Endothelial cell of umbilical vein (primary cell): Measurements from ENCODE around the gene KATNB1. TPM values are rescaled to one million over a fixed set of nuclear protein-coding genes. Genes with fewer than 3 reads are reported as not detected.

Experiments used
- BruUV-seq: library from RNA; stranded (reverse); fragments of 400-500 nt; replicated peaks from 2 replicates; lab custom pipeline; 2021; lab: Mats Ljungman, UMichigan
- CTCF ChIA-PET: fragments of 300-600, 350-600 bp; sonication (Branson Sonifier 250); formaldehyde crosslinking; loops from one replicate; lab custom pipeline; 2021; ENCODE audit warnings: antibody characterized with exemption, inconsistent platforms; lab: Charles Lee
- POLR2A ChIA-PET: fragments of 300-600, 350-600 bp; sonication (Branson Sonifier 250); formaldehyde crosslinking; loops from one replicate; lab custom pipeline; 2021; ENCODE audit warnings: antibody characterized with exemption, inconsistent platforms; lab: Charles Lee
- DNase-seq: peaks from one replicate; pipeline ENCODE4 v3.0.0-alpha.2; 2011; ENCODE audit warnings: low read depth, low spot score
- FAIRE-seq: peaks from 2 replicates; lab custom pipeline; 2011; peaks lifted over from hg19 to GRCh38; lab: Jason Lieb, UNC
- H2AFZ ChIP-seq: 2 replicates; pipeline ENCODE4 v1.6.0; 2012; ENCODE audit warnings: low read depth, low read length, control low read depth, inconsistent platforms
- H3K27ac ChIP-seq: 2 replicates; pipeline ENCODE4 v1.5.1; 2011; ENCODE audit warnings: low read depth, mild to moderate bottlenecking, control low read depth, low read length, moderate library complexity; ENCODE audit not compliant: insufficient read depth
- H3K27me3 ChIP-seq, 2 experiments: 2 replicates each; pipeline versions ENCODE4 v1.6.0 to v1.6.1; 2011; ENCODE audit warnings: low read length in 2 of 2, mixed read lengths in 1 of 2; ENCODE audit not compliant: control insufficient read depth in 2 of 2, insufficient read depth in 2 of 2
- H3K36me3 ChIP-seq, 2 experiments: 2 replicates in 1 of 2; 3 replicates in 1 of 2; pipeline ENCODE4 v1.5.1; 2011; ENCODE audit warnings: low read length in 2 of 2, mild to moderate bottlenecking in 1 of 2, moderate library complexity in 1 of 2; ENCODE audit not compliant: control insufficient read depth in 2 of 2, insufficient read depth in 2 of 2; ENCODE audit errors: extremely low read depth in 1 of 2
- H3K4me1 ChIP-seq: 3 replicates; pipeline ENCODE4 v1.5.1; 2011; ENCODE audit warnings: mild to moderate bottlenecking, low read length; ENCODE audit not compliant: control insufficient read depth, insufficient read depth; ENCODE audit errors: extremely low read depth
- H3K4me2 ChIP-seq: 2 replicates; pipeline ENCODE4 v1.6.1; 2011; ENCODE audit warnings: low read length, control low read depth, mixed read lengths; ENCODE audit not compliant: insufficient read depth
- H3K4me3 ChIP-seq, 3 experiments: fragments of 200-600 bp in 1 of 3; sonication (generic), shearing (Covaris generic) in 1 of 3; replicated peaks in 1 of 3; 2 replicates each; pipeline ENCODE4 v1.5.1; 2011 to 2016; ENCODE audit warnings: control low read depth in 3 of 3, low read length in 3 of 3, mild to moderate bottlenecking in 2 of 3, inconsistent platforms in 1 of 3, low read depth in 1 of 3, moderate library complexity in 1 of 3; ENCODE audit not compliant: insufficient read depth in 1 of 3
- H3K79me2 ChIP-seq: 2 replicates; pipeline ENCODE4 v1.6.0; 2012; ENCODE audit warnings: low read length, inconsistent platforms; ENCODE audit not compliant: control insufficient read depth, insufficient read depth
- H3K9ac ChIP-seq: replicated peaks from 2 replicates; pipeline ENCODE3; 2011; ENCODE audit warnings: low read length, control low read depth; ENCODE audit not compliant: insufficient read depth; ENCODE audit errors: extremely low read depth
- H3K9me1 ChIP-seq: replicated peaks from 3 replicates; pipeline ENCODE4 v1.6.0; 2011; ENCODE audit warnings: mild to moderate bottlenecking, low read length; ENCODE audit not compliant: control insufficient read depth, insufficient read depth; ENCODE audit errors: extremely low read depth
- H3K9me3 ChIP-seq: replicated peaks from 2 replicates; pipeline ENCODE4 v1.5.1; 2012; ENCODE audit warnings: low read length, inconsistent platforms; ENCODE audit not compliant: control insufficient read depth, insufficient read depth
- H4K20me1 ChIP-seq: replicated peaks from 2 replicates; pipeline ENCODE3; 2011; ENCODE audit warnings: mild to moderate bottlenecking, low read length; ENCODE audit not compliant: control insufficient read depth, insufficient read depth; ENCODE audit errors: extremely low read depth
- CTCF ChIP-seq, 2 donors: IDR thresholded peaks; 1 replicate in 1 of 2; 2 replicates in 1 of 2; pipeline ENCODE4 v1.5.1; 2011; ENCODE audit warnings: low read length in 2 of 2, mild to moderate bottlenecking in 2 of 2, moderate library complexity in 2 of 2, control low read depth in 1 of 2, inconsistent platforms in 1 of 2, low read depth in 1 of 2; ENCODE audit not compliant: insufficient read depth in 1 of 2; ENCODE audit errors: extremely low read depth in 1 of 2
- EZH2 ChIP-seq: IDR thresholded peaks from 2 replicates; pipeline ENCODE4 v1.6.1; 2012; ENCODE audit warnings: borderline replicate concordance, low read depth, mild to moderate bottlenecking, moderate library complexity, low read length, inconsistent platforms; ENCODE audit not compliant: severe bottlenecking
- FOS ChIP-seq: IDR thresholded peaks from 2 replicates; pipeline ENCODE4 v1.6.1; 2011; ENCODE audit warnings: mild to moderate bottlenecking, low read length, moderate library complexity, borderline replicate concordance; ENCODE audit not compliant: insufficient read depth
- GATA2 ChIP-seq: IDR thresholded peaks from 2 replicates; pipeline ENCODE4 v1.7.0; 2011; ENCODE audit warnings: low read depth, mild to moderate bottlenecking, moderate library complexity, mixed read lengths, low read length; ENCODE audit not compliant: insufficient read length, insufficient read depth
- MYC ChIP-seq: IDR thresholded peaks from one replicate; pipeline ENCODE4 v1.6.1; 2011; ENCODE audit warnings: mild to moderate bottlenecking, low read depth, low read length
- POLR2AphosphoS5 ChIP-seq: IDR thresholded peaks from 2 replicates; pipeline ENCODE4 v1.6.1; 2012; ENCODE audit warnings: low read depth, mild to moderate bottlenecking, control low read depth, low read length, moderate library complexity; ENCODE audit not compliant: insufficient read depth
- dilution Hi-C: fragments of 300-500 bp; cut with MboI; formaldehyde crosslinking; loops from one replicate; pipeline ENCODE4 v1.15.0; 2019; ENCODE audit warnings: low sequenced_read_pairs; ENCODE audit not compliant: extremely low pct_ligation_motif_present
- intact Hi-C: fragments of 100-400 bp; cut with micrococcal nuclease; formaldehyde crosslinking; loops from one replicate; pipeline ENCODE4 v1.10.0; 2022
- polyA plus RNA-seq, 4 experiments: library from polyadenylated mRNA; depleted of rRNA in 3 of 4; stranded (reverse) in 3 of 4; unstranded in 1 of 4; fragments of >200 nt; gene quantifications; 2 replicates each; pipeline versions ENCODE4 v1.2.1 to v1.2.3, GENCODE V29; 2011 to 2012; ENCODE audit warnings: missing spikeins in 1 of 4
- total RNA-seq: library from RNA; stranded (reverse); gene quantifications from 2 replicates; pipeline ENCODE4 v1.2.3, GENCODE V29; 2021

The KATNB1 gene
- total and polyA plus RNA-seq, 2 donors (not counting 3 experiments of a cell fraction or from before 2014, with no cell fraction given) = 25.9 to 35.9 TPM

GRCh38 chr16:57709663-57710062 is 25.9 kb upstream of the KATNB1 start:
- POLR2A ChIA-PET = no interaction called here
- dilution Hi-C loops = no loop called here
- FAIRE-seq = no peak

More at GRCh38 chr16:57709663-57710062, 25.9 kb upstream of the KATNB1 start:
- Histone ChIP-seq H3K36me3 (no peaks in the 10 kb centered on the region), H3K27me3 (peaks cover 14 to 34% of the 10 kb centered on the region in 2 experiments), H3K27ac (no peak overlapping the region), H2AFZ (no peak overlapping the region), H4K20me1 (no peaks in the 10 kb centered on the region), H3K4me2 (no peak overlapping the region), H3K79me2 (no peaks in the 10 kb centered on the region), H3K9me3 (no peaks in the 10 kb centered on the region), H3K4me1 (no peaks in the 10 kb centered on the region), H3K4me3 (no peak overlapping the region), H3K9ac (no peak overlapping the region), H3K9me1 (no peaks in the 10 kb centered on the region)
- no peak for DNase-seq
- intact Hi-C loops = no loop called here
- TF ChIP-seq FOS (no peak), EZH2 (no peak), CTCF (IDR thresholded peaks at IDR 0.05; ENCODE audit: extremely low read depth in 1 of 2, insufficient read depth in 1 of 2, low read depth in 1 of 2, low read length in 2 of 2) (no peak), POLR2AphosphoS5 (no peak), GATA2 (no peak), MYC (no peak)
- CTCF ChIA-PET = interaction anchor here (0.9 to 1.0 kb wide), 2 partner anchors 10 to 13 kb away, joined by 3 read pairs; no protein-coding TSS in a partner anchor
- no TSS peak for BruUV-seq
